ENCODE results near the gene ZNF530.

The ZNF530 gene

GRCh38 chr19:57559404-57560025, 40.2 kb upstream of the ZNF530 start, which contains the start of gene ZNF550:
Gene ZNF550 (minus strand): TSS chr19:57559863. CDS start chr19:57559682, 181 bp downstream.
- Histone ChIP-seq H3K27me3 (no peaks in the 10 kb centered on the region), H3K4me3 (peak within 1 kb of the TSS; percentile 78 to 84), H3K4me1 (peaks cover 0 to 23% (median 19%) of the 10 kb centered on the region in 4 donors), H3K36me3 (peaks cover 25 to 28% (median 26%) of the 10 kb centered on the region in 3 donors), H3K9me3 (peaks cover 0 to 68% (median 24%) of the 10 kb centered on the region in 3 donors), H3K27ac (peak within 1 kb of the TSS; percentile 65 to 71)
- peak; percentile 89 to 93 for DNase-seq
- intact Hi-C loops (cut with DNase I; ENCODE audit: low total_unique reads): no loop called here
- TF ChIP-seq, protein P1, sequence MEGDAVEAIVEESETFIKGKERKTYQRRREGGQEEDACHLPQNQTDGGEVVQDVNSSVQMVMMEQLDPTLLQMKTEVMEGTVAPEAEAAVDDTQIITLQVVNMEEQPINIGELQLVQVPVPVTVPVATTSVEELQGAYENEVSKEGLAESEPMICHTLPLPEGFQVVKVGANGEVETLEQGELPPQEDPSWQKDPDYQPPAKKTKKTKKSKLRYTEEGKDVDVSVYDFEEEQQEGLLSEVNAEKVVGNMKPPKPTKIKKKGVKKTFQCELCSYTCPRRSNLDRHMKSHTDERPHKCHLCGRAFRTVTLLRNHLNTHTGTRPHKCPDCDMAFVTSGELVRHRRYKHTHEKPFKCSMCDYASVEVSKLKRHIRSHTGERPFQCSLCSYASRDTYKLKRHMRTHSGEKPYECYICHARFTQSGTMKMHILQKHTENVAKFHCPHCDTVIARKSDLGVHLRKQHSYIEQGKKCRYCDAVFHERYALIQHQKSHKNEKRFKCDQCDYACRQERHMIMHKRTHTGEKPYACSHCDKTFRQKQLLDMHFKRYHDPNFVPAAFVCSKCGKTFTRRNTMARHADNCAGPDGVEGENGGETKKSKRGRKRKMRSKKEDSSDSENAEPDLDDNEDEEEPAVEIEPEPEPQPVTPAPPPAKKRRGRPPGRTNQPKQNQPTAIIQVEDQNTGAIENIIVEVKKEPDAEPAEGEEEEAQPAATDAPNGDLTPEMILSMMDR (IDR thresholded peaks at IDR 0.05): no peak

DNA sequence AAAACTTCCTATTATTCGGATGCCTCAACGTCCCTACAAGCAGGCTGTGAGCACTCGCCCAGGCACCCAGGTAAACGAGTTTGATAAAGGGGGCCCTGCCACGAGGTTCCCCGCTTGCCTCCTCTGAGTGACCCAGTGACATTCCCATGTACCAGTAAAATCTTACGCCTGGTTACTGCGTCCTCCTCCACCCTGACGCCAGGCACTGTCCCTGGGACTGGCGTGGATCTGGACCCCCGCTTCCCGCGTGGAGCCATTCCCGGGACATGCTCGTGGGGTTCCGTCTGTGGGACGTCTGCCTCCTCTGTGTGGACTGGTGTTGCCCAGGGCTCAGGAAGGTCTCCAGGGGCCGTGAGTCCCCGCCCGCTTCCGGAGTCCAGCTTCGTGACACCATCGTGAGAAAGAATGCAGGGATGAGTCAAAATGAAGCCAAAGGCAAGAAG, 39.6 kb upstream of the ZNF530 start:
- peak overlapping the region; percentile 65 to 71 for H3K27ac ChIP-seq
- H3K4me1 ChIP-seq: peaks cover 0 to 23% (median 19%) of the 10 kb centered on the region in 4 donors
- H3K4me3 ChIP-seq: peak overlapping the region; percentile 78 to 84
- DNase-seq: no peak
- H3K36me3 ChIP-seq: peaks cover 20 to 23% (median 22%) of the 10 kb centered on the region in 3 donors
- no peaks in the 10 kb centered on the region for H3K27me3 ChIP-seq
- peaks cover 2 to 68% (median 25%) of the 10 kb centered on the region in 3 donors for H3K9me3 ChIP-seq
- TF ChIP-seq, protein P1 (IDR thresholded peaks at IDR 0.05): no peak
- intact Hi-C loops (cut with DNase I; ENCODE audit: low total_unique reads): no loop called here

DNA sequence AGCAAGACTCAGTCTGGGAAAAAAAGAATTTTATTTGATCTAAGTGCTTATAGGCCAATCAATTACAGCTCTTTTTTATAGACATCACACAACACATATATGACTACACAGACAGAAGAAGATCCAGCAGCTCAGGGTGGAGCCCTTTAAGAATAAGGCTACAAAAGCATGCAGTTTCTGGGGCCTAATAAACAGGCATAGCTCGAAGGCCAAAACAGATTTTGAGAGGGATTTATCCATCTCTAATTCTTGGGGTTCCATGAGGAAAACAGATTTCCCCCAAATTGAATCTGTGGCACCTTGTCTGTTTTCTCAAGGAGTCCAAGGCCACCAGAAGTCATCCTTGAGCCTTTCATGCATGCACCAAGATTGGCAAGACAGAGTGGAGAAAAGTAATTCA, 36.1 kb upstream of the ZNF530 start:
- no peak for DNase-seq
- TF ChIP-seq, protein P1 (IDR thresholded peaks at IDR 0.05): no peak
- intact Hi-C loops (cut with DNase I; ENCODE audit: low total_unique reads): no loop called here
- no peaks in the 10 kb centered on the region for H3K27me3 ChIP-seq
- H3K4me3 ChIP-seq: no peak overlapping the region
- H3K27ac ChIP-seq: no peak overlapping the region
- H3K4me1 ChIP-seq: peaks cover 0 to 14% (median 11%) of the 10 kb centered on the region in 4 donors
- peaks cover 0 to 19% (median 0%) of the 10 kb centered on the region in 3 donors for H3K36me3 ChIP-seq
- H3K9me3 ChIP-seq: peaks cover 18 to 76% (median 41%) of the 10 kb centered on the region in 3 donors

- H3K4me3 ChIP-seq: no peak overlapping the region
- H3K4me1 ChIP-seq: no peaks in the 10 kb centered on the region
- intact Hi-C loops (cut with DNase I; ENCODE audit: low total_unique reads): no loop called here
- TF ChIP-seq, protein P1 (IDR thresholded peaks at IDR 0.05): no peak
- H3K27ac ChIP-seq: no peak overlapping the region
- DNase-seq: no peak
- H3K27me3 ChIP-seq: no peaks in the 10 kb centered on the region
- H3K9me3 ChIP-seq: peaks cover 27 to 99% (median 71%) of the 10 kb centered on the region in 3 donors
- peaks cover 14 to 40% (median 15%) of the 10 kb centered on the region in 3 donors for H3K36me3 ChIP-seq
These were observed 33.1 kb upstream of the ZNF530 start for GRCh38 chr19:57566396-57567265.

- Histone ChIP-seq H3K4me3 (no peak overlapping the region), H3K27me3 (no peaks in the 10 kb centered on the region), H3K9me3 (peaks cover 39 to 100% (median 100%) of the 10 kb centered on the region in 3 donors), H3K27ac (no peak overlapping the region), H3K36me3 (peaks cover 55 to 76% (median 56%) of the 10 kb centered on the region in 3 donors), H3K4me1 (no peaks in the 10 kb centered on the region)
- no peak for DNase-seq
- TF ChIP-seq, protein P1 (IDR thresholded peaks at IDR 0.05): no peak
- intact Hi-C loops (cut with DNase I; ENCODE audit: low total_unique reads): loop anchor here (10.0 kb wide), 1 partner anchor 584 kb away; the partner anchor contains the start of gene ZNF329
These were observed 29.0 kb upstream of the ZNF530 start for GRCh38 chr19:57570707-57571106.
